Left lung (tissue), 10 donors: ENCODE data around the gene RCVRN. TPM values are rescaled to one million over a fixed set of nuclear protein-coding genes. Genes with fewer than 3 reads are reported as not detected.

ENCODE experiments used
- ATAC-seq: fragments of 200-7000 bp; cut with Tn5 transposase; one replicate; pipeline ENCODE4 v1.9.1; 2020; ENCODE audit warnings: moderate library complexity
- DNase-seq, 4 donors: peaks; one replicate each; pipeline ENCODE4 v3.0.0-alpha.2; 2013 to 2020
- H3K27ac ChIP-seq, 2 donors: fragments of 200-600 bp; sonication (generic) in 1 of 2; one replicate each; pipeline versions ENCODE4 v1.5.0 to v1.8.0; 2020 to 2021
- H3K27me3 ChIP-seq, 2 donors: fragments of 200-600 bp; sonication (generic) in 1 of 2; one replicate each; pipeline versions ENCODE4 v1.5.0 to v1.8.0; 2020 to 2021
- H3K36me3 ChIP-seq, 2 donors: fragments of 200-600 bp; sonication (generic) in 1 of 2; one replicate each; pipeline versions ENCODE4 v1.5.0 to v1.8.0; 2020 to 2021
- H3K4me1 ChIP-seq, 2 donors: fragments of 200-600 bp; one replicate each; pipeline ENCODE4 v1.8.0; 2021
- H3K4me3 ChIP-seq, 2 donors: fragments of 200-600 bp; sonication (generic) in 1 of 2; one replicate each; pipeline versions ENCODE4 v1.5.0 to v1.8.0; 2020 to 2021; ENCODE audit warnings: mild to moderate bottlenecking in 1 of 2
- H3K9me3 ChIP-seq, 2 donors: fragments of 200-600 bp; sonication (generic) in 1 of 2; one replicate each; pipeline versions ENCODE4 v1.5.0 to v1.8.0; 2020 to 2021
- CTCF ChIP-seq, 2 donors: fragments of 200-600 bp; sonication (generic) in 1 of 2; IDR thresholded peaks; one replicate each; pipeline versions ENCODE4 v1.5.0 to v1.8.0; 2021; ENCODE audit warnings: antibody characterized with exemption in 2 of 2
- intact Hi-C, 2 donors: fragments of 100-400 bp; cut with DNase I; formaldehyde crosslinking; loops; one replicate each; pipeline versions ENCODE4 v1.11.2 to v1.14.2; 2022
- polyA plus RNA-seq, 6 donors: library from polyadenylated mRNA; unstranded; fragments of 120-200 nt; gene quantifications; one replicate each; pipeline ENCODE4 v1.2.1, GENCODE V29; 2013; ENCODE audit not compliant: insufficient read length in 6 of 6
- total RNA-seq, 2 donors: library from RNA; stranded (reverse); fragmentation: NEBNext Ultra II Directional; extraction: Animal tissue kit (Norgen Biotek cat#: 25700); gene quantifications; one replicate each; pipeline ENCODE4 v1.2.1, GENCODE V29; 2021
- donor health status: DM: no; HTN: yes; CAD: no.
- donor health status: DM: no; HTN: no; CAD: no.

The RCVRN gene
- total and polyA plus RNA-seq, 8 donors, result 0.17 to 0.67 (median 0.41) TPM

DNA sequence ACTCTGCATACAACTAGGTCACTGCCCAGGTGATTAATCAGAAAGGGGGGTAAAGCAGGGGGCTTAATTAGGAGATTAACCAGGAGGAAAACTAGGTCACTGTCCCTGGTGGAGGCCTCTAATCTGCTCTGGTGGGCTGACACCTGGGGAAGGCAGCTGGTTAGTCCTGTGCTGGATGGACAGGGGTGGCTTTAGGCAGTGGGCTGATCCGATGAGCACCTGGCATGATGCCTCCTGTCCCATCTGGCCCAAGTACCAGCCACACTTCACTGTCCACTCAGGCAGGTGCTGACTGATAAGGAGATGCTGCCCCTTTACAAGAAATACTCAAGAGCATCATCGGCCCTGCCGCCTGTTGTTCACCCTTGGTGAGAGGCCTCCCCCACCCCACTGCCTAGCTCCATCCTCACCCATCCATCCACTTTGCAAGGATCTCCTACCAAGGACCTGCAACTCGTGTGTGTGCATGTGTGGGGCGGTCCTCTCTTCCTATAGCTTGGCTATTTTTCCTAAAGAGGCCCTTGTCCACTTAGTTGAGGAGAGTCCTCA, 13.8 kb upstream of the RCVRN start:
- H3K9me3 ChIP-seq, result no peaks in the 10 kb centered on the region
- no peak for TF ChIP-seq CTCF (IDR thresholded peaks at IDR 0.05)
- H3K4me3 ChIP-seq, result no peak overlapping the region
- H3K27ac ChIP-seq, result no peak overlapping the region
- DNase-seq (no peak), ATAC-seq (no peak)
- no peaks in the 10 kb centered on the region for H3K27me3 ChIP-seq
- H3K4me1 ChIP-seq, result no peaks in the 10 kb centered on the region
- intact Hi-C loops, result no loop called here
- H3K36me3 ChIP-seq, result peaks cover 0 to 86% of the 10 kb centered on the region in 2 donors

DNA sequence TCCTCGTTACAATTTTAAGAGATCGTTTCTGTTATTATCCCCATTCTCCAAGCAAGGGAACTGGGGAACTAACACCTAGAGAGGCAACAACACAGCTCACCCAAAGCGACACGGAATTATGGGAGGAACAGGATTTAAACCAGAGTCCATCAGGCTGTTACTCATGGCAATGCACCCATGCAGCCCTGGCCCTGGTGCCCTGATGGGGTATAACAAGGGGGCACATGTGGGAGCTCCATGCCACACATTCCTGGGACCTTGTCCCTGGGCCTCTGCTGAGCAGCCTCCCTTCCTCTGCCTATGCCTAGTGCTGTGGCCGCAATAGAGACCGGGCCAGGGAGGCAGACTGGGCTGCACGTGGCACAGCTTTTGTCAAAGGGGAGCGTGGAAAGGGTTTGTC, 13.3 kb upstream of the RCVRN start:
- no peak for TF ChIP-seq CTCF (IDR thresholded peaks at IDR 0.05)
- Histone ChIP-seq H3K27ac (no peak overlapping the region), H3K4me3 (no peak overlapping the region), H3K36me3 (peaks cover 0 to 91% of the 10 kb centered on the region in 2 donors), H3K9me3 (no peaks in the 10 kb centered on the region), H3K27me3 (no peaks in the 10 kb centered on the region), H3K4me1 (no peaks in the 10 kb centered on the region)
- ATAC-seq, result no peak
- intact Hi-C loops, result no loop called here
- DNase-seq, result no peak

DNA sequence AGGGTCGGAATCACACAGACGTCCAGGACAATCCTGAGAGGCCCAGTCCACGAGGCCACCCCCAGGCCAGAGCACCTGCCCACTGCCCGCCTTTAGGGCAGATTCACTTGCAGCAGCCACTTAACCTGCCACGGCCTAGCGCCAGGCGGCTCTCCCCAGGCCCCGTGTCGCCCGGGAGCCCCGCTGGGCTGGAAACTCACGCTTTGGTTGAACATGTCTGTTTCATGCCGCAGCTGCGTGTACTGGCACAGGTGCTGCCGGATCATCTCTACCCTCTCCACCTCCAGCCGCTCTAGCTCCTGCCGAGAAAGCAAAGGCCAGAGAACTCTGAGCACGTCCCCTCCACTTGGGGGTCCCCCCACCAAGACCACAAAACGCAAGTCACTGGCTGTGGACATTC, 12.7 kb upstream of the RCVRN start:
- no peak for TF ChIP-seq CTCF (IDR thresholded peaks at IDR 0.05)
- DNase-seq, result peak in 1 of 4 donors; percentile 77
- H3K4me1 ChIP-seq, result no peaks in the 10 kb centered on the region
- H3K4me3 ChIP-seq, result no peak overlapping the region
- H3K36me3 ChIP-seq, result peaks cover 0 to 92% of the 10 kb centered on the region in 2 donors
- no peak for ATAC-seq
- no peaks in the 10 kb centered on the region for H3K9me3 ChIP-seq
- H3K27me3 ChIP-seq, result no peaks in the 10 kb centered on the region
- H3K27ac ChIP-seq, result no peak overlapping the region
- intact Hi-C loops, result no loop called here

- Histone ChIP-seq H3K36me3 (peaks cover 0 to 86% of the 10 kb centered on the region in 2 donors), H3K27ac (no peak overlapping the region), H3K4me1 (no peaks in the 10 kb centered on the region), H3K4me3 (no peak overlapping the region), H3K9me3 (no peaks in the 10 kb centered on the region), H3K27me3 (no peaks in the 10 kb centered on the region)
- ATAC-seq (no peak), DNase-seq (no peak)
- TF ChIP-seq CTCF (IDR thresholded peaks at IDR 0.05), result no peak
- intact Hi-C loops, result no loop called here
These were observed 12.1 kb upstream of the RCVRN start for GRCh38 chr17:9917131-9917530.

DNA sequence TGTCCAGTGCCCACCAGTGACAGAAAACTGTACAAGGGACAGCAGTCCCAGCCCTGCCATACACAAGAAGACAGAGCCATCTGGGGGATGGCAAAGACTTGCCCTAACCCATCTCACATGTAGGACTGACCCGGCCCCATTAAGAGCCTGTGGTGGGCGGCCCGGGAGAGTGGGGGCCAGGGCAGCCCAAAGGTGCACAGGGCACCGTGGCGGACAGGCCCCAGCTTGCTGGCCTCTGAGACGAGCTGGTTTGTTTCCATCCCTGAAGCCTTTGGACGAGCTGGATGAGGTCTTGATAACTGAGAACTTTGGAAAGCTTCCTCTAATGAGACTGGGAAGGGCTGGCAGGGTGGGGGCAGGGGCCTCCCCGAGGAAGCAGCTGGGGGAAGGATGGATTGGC, 11.0 kb upstream of the RCVRN start:
- intact Hi-C loops, result no loop called here
- TF ChIP-seq CTCF (IDR thresholded peaks at IDR 0.05), result no peak
- no peak for ATAC-seq
- H3K27ac ChIP-seq, result no peak overlapping the region
- no peak overlapping the region for H3K4me3 ChIP-seq
- H3K27me3 ChIP-seq, result no peaks in the 10 kb centered on the region
- H3K9me3 ChIP-seq, result no peaks in the 10 kb centered on the region
- no peak for DNase-seq
- H3K4me1 ChIP-seq, result no peaks in the 10 kb centered on the region
- H3K36me3 ChIP-seq, result peaks cover 0 to 77% of the 10 kb centered on the region in 2 donors
